ENCODE results near the gene JADE1. TPM values are rescaled to one million over a fixed set of nuclear protein-coding genes. Genes with fewer than 3 reads are reported as not detected.

Gene JADE1
- total and polyA plus RNA-seq, 2 experiments from 2014 or later = 32.1 to 37.6 TPM

- Histone ChIP-seq H3K27ac (no peak overlapping the region), H2AFZ (no peak overlapping the region), H3K9me3 (ENCODE audit: low read depth) (no peaks in the 10 kb centered on the region), H4K20me1 (ENCODE audit: insufficient read depth) (peaks cover 10% of the 10 kb centered on the region), H3F3A (ENCODE audit: insufficient read depth) (peaks cover 9% of the 10 kb centered on the region; the same call in 1 of the 2 replicates), H3K9me2 (ENCODE audit: insufficient read depth) (no peaks in the 10 kb centered on the region), H3K9ac (no peak overlapping the region), H3K4me2 (ENCODE audit: unreplicated experiment) (no peak overlapping the region), H3K36me3 (ENCODE audit: low read depth) (peaks cover 18% of the 10 kb centered on the region), H3K79me2 (ENCODE audit: insufficient read depth) (peaks cover 100% of the 10 kb centered on the region), H3K27me3 (replicated peaks; ENCODE audit: insufficient read depth) (no peaks in the 10 kb centered on the region), H3K4me3 (no peak overlapping the region), H3K4me1 (ENCODE audit: insufficient read depth) (peaks cover 30% of the 10 kb centered on the region)
- 56 to 68% methylated on average over 8 of the region's 8 CpGs for WGBS, 2 experiments (ENCODE audit: low coverage in 1 of 2, low lambda C conversion rate in 2 of 2, missing lambda C conversion rate in 2 of 2)
- TF ChIP-seq EZH2phosphoT487 (IDR thresholded peaks at IDR 0.05; ENCODE audit: insufficient read depth, low read depth) = no peak
- no peak for DNase-seq
- in situ Hi-C loops (cut with MboI) = no loop called here
These were observed 26.2 kb downstream of the JADE1 start for GRCh38 chr4:128835498-128836222.

- Histone ChIP-seq H3K4me1 (ENCODE audit: insufficient read depth) (peaks cover 17% of the 10 kb centered on the region), H3K36me3 (ENCODE audit: low read depth) (peaks cover 17% of the 10 kb centered on the region), H3K9me2 (ENCODE audit: insufficient read depth) (no peaks in the 10 kb centered on the region), H3K27me3 (replicated peaks; ENCODE audit: insufficient read depth) (no peaks in the 10 kb centered on the region), H3K9me3 (ENCODE audit: low read depth) (no peaks in the 10 kb centered on the region), H3K4me3 (no peak overlapping the region), H3F3A (ENCODE audit: insufficient read depth) (peaks cover 5% of the 10 kb centered on the region; the same call in 1 of the 2 replicates), H3K79me2 (ENCODE audit: insufficient read depth) (peaks cover 100% of the 10 kb centered on the region), H3K9ac (no peak overlapping the region), H3K27ac (no peak overlapping the region), H3K4me2 (ENCODE audit: unreplicated experiment) (no peak overlapping the region), H4K20me1 (ENCODE audit: insufficient read depth) (peaks cover 10% of the 10 kb centered on the region), H2AFZ (no peak overlapping the region)
- in situ Hi-C loops (cut with MboI) = no loop called here
- TF ChIP-seq EZH2 (IDR thresholded peaks at IDR 0.05; ENCODE audit: insufficient read depth, poor library complexity, severe bottlenecking) (no peak), EZH2phosphoT487 (IDR thresholded peaks at IDR 0.05; ENCODE audit: insufficient read depth, low read depth) (no peak)
- 98 to 100% methylated on average over 2 of the region's 2 CpGs for WGBS, 2 experiments (ENCODE audit: low coverage in 1 of 2, low lambda C conversion rate in 2 of 2, missing lambda C conversion rate in 2 of 2)
- no peak for DNase-seq
These were observed 27.7 kb downstream of the JADE1 start for GRCh38 chr4:128837198-128837597.

DNA sequence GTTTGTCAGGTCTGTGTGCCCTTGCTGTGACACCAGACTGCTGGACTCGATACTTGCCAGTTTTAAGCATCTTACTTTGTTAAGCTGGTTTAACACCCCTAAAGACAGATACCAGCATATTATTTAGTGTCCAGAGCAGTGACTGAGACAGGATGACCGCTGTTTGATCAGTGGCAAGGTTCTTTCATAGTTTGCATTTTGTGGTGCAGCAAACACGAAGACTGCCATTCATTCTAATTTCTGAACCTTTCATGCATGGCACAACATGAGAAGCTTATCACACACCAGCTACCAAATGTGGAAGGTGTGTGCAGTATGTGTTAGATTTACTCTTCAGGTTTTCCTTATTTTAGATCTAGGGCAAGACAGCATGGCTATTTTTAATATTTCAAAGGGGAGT is 28.2 kb downstream of the JADE1 start:
- no peaks in the 10 kb centered on the region for H3K9me2 ChIP-seq (ENCODE audit: insufficient read depth)
- H3K9me3 ChIP-seq (ENCODE audit: low read depth) = no peaks in the 10 kb centered on the region
- H4K20me1 ChIP-seq (ENCODE audit: insufficient read depth) = peaks cover 10% of the 10 kb centered on the region
- H3K36me3 ChIP-seq (ENCODE audit: low read depth) = peaks cover 17% of the 10 kb centered on the region
- peaks cover 5% of the 10 kb centered on the region; the same call in 1 of the 2 replicates for H3F3A ChIP-seq (ENCODE audit: insufficient read depth)
- H2AFZ ChIP-seq = no peak overlapping the region
- no peak overlapping the region for H3K27ac ChIP-seq
- H3K4me2 ChIP-seq (ENCODE audit: unreplicated experiment) = no peak overlapping the region
- 89 to 91% methylated on average over 3 of the region's 3 CpGs for WGBS, 2 experiments (ENCODE audit: low coverage in 1 of 2, low lambda C conversion rate in 2 of 2, missing lambda C conversion rate in 2 of 2)
- H3K27me3 ChIP-seq (replicated peaks; ENCODE audit: insufficient read depth) = no peaks in the 10 kb centered on the region
- TF ChIP-seq EZH2phosphoT487 (IDR thresholded peaks at IDR 0.05; ENCODE audit: insufficient read depth, low read depth) (no peak), EZH2 (IDR thresholded peaks at IDR 0.05; ENCODE audit: insufficient read depth, poor library complexity, severe bottlenecking) (no peak)
- in situ Hi-C loops (cut with MboI) = no loop called here
- peaks cover 17% of the 10 kb centered on the region for H3K4me1 ChIP-seq (ENCODE audit: insufficient read depth)
- H3K4me3 ChIP-seq = no peak overlapping the region
- H3K79me2 ChIP-seq (ENCODE audit: insufficient read depth) = peaks cover 100% of the 10 kb centered on the region
- DNase-seq = no peak
- H3K9ac ChIP-seq = no peak overlapping the region; the same call in 1 of the 2 replicates

DNA sequence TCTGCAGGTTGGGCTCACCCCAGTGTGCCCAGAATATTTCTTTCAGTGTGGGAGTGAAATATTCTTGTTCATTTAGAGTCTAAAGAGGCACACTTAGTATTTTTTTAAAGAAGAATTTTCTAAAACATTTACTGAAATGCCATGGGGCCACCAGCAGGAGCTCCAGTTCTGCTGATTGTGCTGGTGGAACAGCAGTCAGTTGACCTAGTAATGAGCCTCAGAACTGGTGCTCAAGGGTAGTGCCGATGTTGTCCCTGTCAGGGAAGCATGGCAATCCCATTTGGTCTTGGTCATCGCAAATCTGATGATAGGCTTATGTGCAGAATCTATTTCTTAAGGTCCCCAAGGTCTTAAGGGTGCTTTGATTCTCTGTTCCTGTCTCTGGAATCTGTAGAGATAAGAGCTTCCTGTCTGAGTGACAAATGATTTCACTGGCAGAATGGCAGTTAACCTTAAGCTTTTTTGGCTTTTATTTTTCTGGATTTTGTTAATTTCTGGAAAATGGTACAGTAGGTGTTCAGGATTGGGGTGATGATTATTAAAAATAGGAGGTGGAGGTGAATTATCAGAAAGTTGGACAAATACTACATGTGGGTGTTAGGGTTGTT is 31.3 kb downstream of the JADE1 start:
- Histone ChIP-seq H3K36me3 (ENCODE audit: low read depth) (peaks cover 35% of the 10 kb centered on the region), H3K27me3 (replicated peaks; ENCODE audit: insufficient read depth) (no peaks in the 10 kb centered on the region)

More for the DNA sequence above, 31.3 kb downstream of the JADE1 start:
- peaks cover 17% of the 10 kb centered on the region for H3K4me1 ChIP-seq (ENCODE audit: insufficient read depth)
- no peak overlapping the region for H3K27ac ChIP-seq
- in situ Hi-C loops (cut with MboI) = no loop called here
- peaks cover 100% of the 10 kb centered on the region for H3K79me2 ChIP-seq (ENCODE audit: insufficient read depth)
- H4K20me1 ChIP-seq (ENCODE audit: insufficient read depth) = peaks cover 10% of the 10 kb centered on the region
- H3K9ac ChIP-seq = no peak overlapping the region
- no peak overlapping the region for H2AFZ ChIP-seq
- 91 to 98% methylated on average over 2 of the region's 2 CpGs for WGBS, 2 experiments (ENCODE audit: low coverage in 1 of 2, low lambda C conversion rate in 2 of 2, missing lambda C conversion rate in 2 of 2)
- H3K4me2 ChIP-seq (ENCODE audit: unreplicated experiment) = no peak overlapping the region
- H3F3A ChIP-seq (ENCODE audit: insufficient read depth) = peaks cover 5% of the 10 kb centered on the region; the same call in 1 of the 2 replicates
- H3K9me2 ChIP-seq (ENCODE audit: insufficient read depth) = no peaks in the 10 kb centered on the region
- no peak overlapping the region for H3K4me3 ChIP-seq
- no peak for DNase-seq
- H3K9me3 ChIP-seq (ENCODE audit: low read depth) = no peaks in the 10 kb centered on the region
- TF ChIP-seq EZH2phosphoT487 (IDR thresholded peaks at IDR 0.05; ENCODE audit: insufficient read depth, low read depth) (no peak), EZH2 (IDR thresholded peaks at IDR 0.05; ENCODE audit: insufficient read depth, poor library complexity, severe bottlenecking) (no peak)
